K562 (cell line): Measurements from ENCODE around the gene SPIRE1. TPM values are rescaled to one million over a fixed set of nuclear protein-coding genes. Genes with fewer than 3 reads are reported as not detected.

ENCODE experiments used
- ATAC-seq: fragments of 200-7000 bp; cut with Tn5 transposase; 3 replicates; pipeline ENCODE4 v1.9.1; 2020; ENCODE audit warnings: moderate library complexity
- BruUV-seq: library from RNA; stranded (reverse); fragments of 400-500 nt; replicated peaks from 2 replicates; lab custom pipeline; 2021; lab: Mats Ljungman, UMichigan
- CTCF ChIA-PET: fragments of 300-600 bp; formaldehyde crosslinking; extraction: SDS; loops from one replicate; lab custom pipeline; 2021; ENCODE audit warnings: low intra/inter-chr PET ratio; lab: Yijun Ruan, JAX
- POLR2A ChIA-PET: fragments of 300-600, 350-650 bp; sonication (Branson Sonifier 250); formaldehyde crosslinking; extraction: SDS; loops from one replicate; lab custom pipeline; 2021; ENCODE audit warnings: antibody characterized with exemption, inconsistent platforms; lab: Yijun Ruan, JAX
- DNase-seq, 4 experiments: peaks; one replicate each; pipeline versions ENCODE4 v3.0.0 to v3.0.0-alpha.2; 2011 to 2018; ENCODE audit warnings: low spot score in 3 of 4, mixed read lengths in 3 of 4; ENCODE audit errors: extremely low read depth in 1 of 4
- FAIRE-seq: peaks from 2 replicates; lab custom pipeline; 2011; peaks lifted over from hg19 to GRCh38; lab: Jason Lieb, UNC
- H2AFZ ChIP-seq: 2 replicates; pipeline ENCODE4 v1.6.0; 2011; ENCODE audit warnings: low read depth, low read length, control low read depth, inconsistent platforms
- H3K27ac ChIP-seq: fragments of 200-600 bp; 3 replicates; pipeline ENCODE4 v1.8.0; 2011; ENCODE audit warnings: low read depth, mild to moderate bottlenecking, control low read depth, inconsistent platforms, low read length, moderate library complexity, mixed read lengths; ENCODE audit errors: extremely low read depth
- H3K27me3 ChIP-seq, 2 experiments: fragments of 300-600 bp in 1 of 2; 2 replicates in 1 of 2; 3 replicates in 1 of 2; pipeline versions ENCODE4 v1.6.0 to v1.8.0; 2011; ENCODE audit warnings: inconsistent platforms in 2 of 2, low read length in 2 of 2, mild to moderate bottlenecking in 1 of 2, mixed read lengths in 1 of 2, moderate library complexity in 1 of 2; ENCODE audit not compliant: control insufficient read depth in 2 of 2, insufficient read depth in 2 of 2
- H3K36me3 ChIP-seq: fragments of 300-600 bp; 3 replicates; pipeline ENCODE4 v1.8.0; 2011; ENCODE audit warnings: mild to moderate bottlenecking, low read length, inconsistent platforms; ENCODE audit not compliant: control insufficient read depth, insufficient read depth
- H3K4me1 ChIP-seq, 2 experiments: fragments of 200-600 bp in 1 of 2; replicated peaks in 1 of 2; 2 replicates in 1 of 2; 3 replicates in 1 of 2; pipeline versions ENCODE4 v1.5.1 to v1.8.0; 2011; ENCODE audit warnings: inconsistent platforms in 2 of 2, low read length in 2 of 2, mild to moderate bottlenecking in 1 of 2, mixed read lengths in 1 of 2, moderate library complexity in 1 of 2; ENCODE audit not compliant: control insufficient read depth in 2 of 2, insufficient read depth in 2 of 2
- H3K4me2 ChIP-seq: 2 replicates; pipeline ENCODE4 v1.6.1; 2011; ENCODE audit warnings: low read length, control low read depth, inconsistent platforms, mixed read lengths; ENCODE audit not compliant: insufficient read depth
- H3K4me3 ChIP-seq: fragments of 200-600 bp; sonication (generic), shearing (Covaris generic); 2 replicates; pipeline ENCODE4 v1.5.1; 2016; ENCODE audit warnings: control low read depth, inconsistent platforms
- H3K79me2 ChIP-seq: fragments of 200-600 bp; 3 replicates; pipeline ENCODE4 v1.8.0; 2011; ENCODE audit warnings: low read length, inconsistent platforms; ENCODE audit not compliant: control insufficient read depth, insufficient read depth
- H3K9ac ChIP-seq, 2 experiments: 2 replicates each; pipeline versions ENCODE4 v1.6.0 to v1.6.1; 2011; ENCODE audit warnings: low read depth in 2 of 2, low read length in 2 of 2, control low read depth in 1 of 2, inconsistent platforms in 1 of 2, mild to moderate bottlenecking in 1 of 2, mixed read lengths in 1 of 2; ENCODE audit not compliant: insufficient read depth in 1 of 2
- H3K9me1 ChIP-seq: one replicate; pipeline ENCODE4 v1.6.0; 2011; ENCODE audit warnings: inconsistent platforms, mild to moderate bottlenecking, low read length, moderate library complexity; ENCODE audit not compliant: control insufficient read depth, insufficient read depth
- H3K9me3 ChIP-seq: replicated peaks from 2 replicates; pipeline ENCODE4 v1.5.1; 2011; ENCODE audit warnings: low read depth, low read length, inconsistent platforms; ENCODE audit not compliant: control insufficient read depth, insufficient read depth
- H4K20me1 ChIP-seq: replicated peaks from 2 replicates; pipeline ENCODE4 v1.6.1; 2011; ENCODE audit warnings: low read length, inconsistent platforms, mixed read lengths; ENCODE audit not compliant: control insufficient read depth, insufficient read depth
- ATF1 ChIP-seq, 2 experiments: fragments of 450-650 bp in 1 of 2; IDR thresholded peaks; 2 replicates each; pipeline ENCODE4 v1.6.1; 2016; ENCODE audit warnings: missing compliant biosample characterization in 1 of 2, missing genetic modification characterization in 1 of 2
- ATF3 ChIP-seq, 2 experiments: fragments of 450-650 bp in 1 of 2; sonication (generic) in 1 of 2; formaldehyde crosslinking in 1 of 2; IDR thresholded peaks in 1 of 2; conservative IDR thresholded peaks in 1 of 2; 2 replicates each; pipeline versions ENCODE4 v1.6.1 to v1.8.1; 2016 to 2023; ENCODE audit warnings: mild to moderate bottlenecking in 2 of 2, moderate library complexity in 2 of 2, inconsistent platforms in 1 of 2, missing genetic modification reagents in 1 of 2
- C11orf30 ChIP-seq: fragments of 450-650 bp; IDR thresholded peaks from 2 replicates; pipeline ENCODE4 v1.6.1; 2016; ENCODE audit warnings: low read depth, mild to moderate bottlenecking
- DIDO1 ChIP-seq: fragments of 450-650 bp; IDR thresholded peaks from 2 replicates; pipeline ENCODE4 v1.6.1; 2016; ENCODE audit warnings: low read depth, missing biosample characterization, missing genetic modification characterization
- DMBX1 ChIP-seq: fragments of 250-450 bp; sonication (Bioruptor Pico); IDR thresholded peaks from 2 replicates; pipeline ENCODE4 v1.8.0; 2022; ENCODE audit warnings: inconsistent platforms, mild to moderate bottlenecking, moderate library complexity, borderline replicate concordance
- GATA2 ChIP-seq: sonication (generic); formaldehyde crosslinking; IDR thresholded peaks from 2 replicates; pipeline ENCODE4 v1.4.0; 2020; ENCODE audit warnings: mild to moderate bottlenecking, missing genetic modification reagents
- GTF2A2 ChIP-seq: IDR thresholded peaks from 2 replicates; pipeline ENCODE4 v1.6.1; 2016; ENCODE audit warnings: mild to moderate bottlenecking, missing genetic modification characterization, missing compliant biosample characterization
- KDM2B ChIP-seq: fragments of 250-450 bp; sonication (Bioruptor Pico); IDR thresholded peaks from 2 replicates; pipeline ENCODE4 v1.8.0; 2021; ENCODE audit warnings: mild to moderate bottlenecking, moderate library complexity
- KHSRP ChIP-seq: fragments of 450-650 bp; IDR thresholded peaks from 2 replicates; pipeline ENCODE4 v1.6.1; 2017
- MAZ ChIP-seq, 2 experiments: fragments of 450-650 bp in 1 of 2; sonication (generic) in 1 of 2; formaldehyde crosslinking; IDR thresholded peaks in 1 of 2; conservative IDR thresholded peaks in 1 of 2; 2 replicates each; pipeline versions ENCODE4 v1.4.0 to v1.5.0; 2020; ENCODE audit warnings: mild to moderate bottlenecking in 1 of 2, missing genetic modification reagents in 1 of 2
- MNT ChIP-seq, 2 experiments: fragments of 450-650 bp; conservative IDR thresholded peaks; 2 replicates each; pipeline ENCODE4 v1.6.1; 2017; ENCODE audit warnings: mild to moderate bottlenecking in 2 of 2, moderate library complexity in 2 of 2
- RHOXF2B ChIP-seq: fragments of 250-450 bp; sonication (Bioruptor Pico); conservative IDR thresholded peaks from 2 replicates; pipeline ENCODE4 v1.5.1; 2021
- SETDB1 ChIP-seq: IDR thresholded peaks from one replicate; pipeline ENCODE4 v1.6.1; 2012; ENCODE audit warnings: low read length, control low read depth, inconsistent platforms
- SMAD2 ChIP-seq: fragments of 150-350 bp; IDR thresholded peaks from 2 replicates; pipeline ENCODE4 v1.6.1; 2014; ENCODE audit warnings: low read depth, mild to moderate bottlenecking, low read length
- STAT5B ChIP-seq: fragments of 250-450 bp; sonication (Bioruptor Pico); IDR thresholded peaks from 2 replicates; pipeline ENCODE4 v1.8.0; 2021; ENCODE audit warnings: mild to moderate bottlenecking, inconsistent platforms
- TCF7 ChIP-seq: sonication (generic); IDR thresholded peaks from 2 replicates; pipeline ENCODE4 v1.6.1; 2016; ENCODE audit warnings: antibody characterized with exemption, borderline replicate concordance
- ZNF134 ChIP-seq: fragments of 250-450 bp; sonication (Bioruptor Pico); conservative IDR thresholded peaks from 2 replicates; pipeline ENCODE4 v1.4.0; 2020
- WGBS: fragments of 100-300 bp; shearing (Covaris generic); methylation state at CpG from one replicate; pipeline ENCODE4 v1.1.6; 2016; ENCODE audit warnings: low coverage, mixed read lengths; ENCODE audit not compliant: insufficient coverage; ENCODE audit errors: missing lambda C conversion rate; 5-methylcytosine and 5-hydroxymethylcytosine counted together
- in situ Hi-C: fragments of 300-500 bp; cut with MboI; formaldehyde crosslinking; loops from 4 replicates; pipeline ENCODE4 v1.15.0; 2018; ENCODE audit warnings: inconsistent platforms, mixed read lengths
- intact Hi-C: fragments of 100-400 bp; cut with micrococcal nuclease; formaldehyde crosslinking; loops from 2 replicates; pipeline ENCODE4 v1.14.2; 2022
- polyA plus RNA-seq, 8 experiments: library from polyadenylated mRNA; depleted of rRNA in 4 of 8; stranded (reverse) in 5 of 8; unstranded in 3 of 8; fragments of >200 nt; fragmentation: Nextera tagmentation in 2 of 8; fragmentation: Illumina TruSeq in 1 of 8; extraction: Ambion mirVana in 2 of 8; extraction: Trizol in 1 of 8; gene quantifications; 2 replicates each; pipeline versions ENCODE4 v1.2.1 to v1.2.3, GENCODE V29; 2011 to 2014; ENCODE audit warnings: inconsistent platforms in 1 of 8, missing spikeins in 1 of 8
- total RNA-seq, 7 experiments: library from RNA; depleted of rRNA in 6 of 7; stranded (reverse); fragments of >200 nt in 6 of 7; fragmentation: Illumina TruSeq in 2 of 7; extraction: Trizol in 2 of 7; gene quantifications; 2 replicates each; pipeline versions ENCODE4 v1.2.1 to v1.2.3, GENCODE V29; 2011 to 2021; ENCODE audit warnings: low replicate concordance in 1 of 7
- TF ChIP-seq, protein P1 (sequence below), 3 experiments: IDR thresholded peaks in 2 of 3; conservative IDR thresholded peaks in 1 of 3; 2 replicates each; pipeline ENCODE4 v1.5.1; 2011 to 2012; ENCODE audit warnings: low read length in 3 of 3, mild to moderate bottlenecking in 3 of 3, control low read depth in 2 of 3, improper control_type of control experiment in 1 of 3, inconsistent platforms in 1 of 3, low read depth in 1 of 3, mixed read lengths in 1 of 3, moderate library complexity in 1 of 3; ENCODE audit not compliant: insufficient read depth in 2 of 3

SPIRE1 gene
- total and polyA plus RNA-seq, 9 of the 15 experiments (the other 6 are each of a cell fraction or from before 2014, with no cell fraction given): 2.9 to 14.0 (median 10.2) TPM

- TF ChIP-seq, protein P1, sequence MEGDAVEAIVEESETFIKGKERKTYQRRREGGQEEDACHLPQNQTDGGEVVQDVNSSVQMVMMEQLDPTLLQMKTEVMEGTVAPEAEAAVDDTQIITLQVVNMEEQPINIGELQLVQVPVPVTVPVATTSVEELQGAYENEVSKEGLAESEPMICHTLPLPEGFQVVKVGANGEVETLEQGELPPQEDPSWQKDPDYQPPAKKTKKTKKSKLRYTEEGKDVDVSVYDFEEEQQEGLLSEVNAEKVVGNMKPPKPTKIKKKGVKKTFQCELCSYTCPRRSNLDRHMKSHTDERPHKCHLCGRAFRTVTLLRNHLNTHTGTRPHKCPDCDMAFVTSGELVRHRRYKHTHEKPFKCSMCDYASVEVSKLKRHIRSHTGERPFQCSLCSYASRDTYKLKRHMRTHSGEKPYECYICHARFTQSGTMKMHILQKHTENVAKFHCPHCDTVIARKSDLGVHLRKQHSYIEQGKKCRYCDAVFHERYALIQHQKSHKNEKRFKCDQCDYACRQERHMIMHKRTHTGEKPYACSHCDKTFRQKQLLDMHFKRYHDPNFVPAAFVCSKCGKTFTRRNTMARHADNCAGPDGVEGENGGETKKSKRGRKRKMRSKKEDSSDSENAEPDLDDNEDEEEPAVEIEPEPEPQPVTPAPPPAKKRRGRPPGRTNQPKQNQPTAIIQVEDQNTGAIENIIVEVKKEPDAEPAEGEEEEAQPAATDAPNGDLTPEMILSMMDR (IDR thresholded peaks at IDR 0.05 in 2 of 3, conservative IDR thresholded peaks at IDR 0.05 in 1 of 3; ENCODE audit: insufficient read depth in 2 of 3, low read depth in 1 of 3, low read length in 3 of 3): peak in 1 of 3 experiments; percentile 22; a peak in 2 of 6 replicates
- no peak for TF ChIP-seq DIDO1 (tag)
- TF ChIP-seq ATF1 (CRISPR knock-in tag; IDR thresholded peaks at IDR 0.05): no peak
- TF ChIP-seq ATF1 (tag; IDR thresholded peaks at IDR 0.05): no peak
- no peak for TF ChIP-seq C11orf30
These were observed 53.4 kb downstream of the SPIRE1 start (continued) for GRCh38 chr18:12604445-12605007.

GRCh38 chr18:12599966-12600365, 57.9 kb downstream of the SPIRE1 start:
- intact Hi-C loops (no loop called here), in situ Hi-C loops (no loop called here)
- CTCF ChIA-PET: no interaction called here
- FAIRE-seq (no peak), DNase-seq (no peak), ATAC-seq (no peak)
- Histone ChIP-seq H3K36me3 (no peaks in the 10 kb centered on the region), H3K4me1 (no peaks in the 10 kb centered on the region; a peak in 1 of 5 replicates), H3K9me3 (no peaks in the 10 kb centered on the region), H3K27me3 (no peaks in the 10 kb centered on the region), H3K79me2 (no peaks in the 10 kb centered on the region), H3K4me2 (no peak overlapping the region), H3K9me1 (no peaks in the 10 kb centered on the region), H2AFZ (no peak overlapping the region), H4K20me1 (no peaks in the 10 kb centered on the region), H3K27ac (no peak overlapping the region), H3K4me3 (no peak overlapping the region), H3K9ac (no peak overlapping the region)
- WGBS: 39% methylated on average over 3 of the region's 3 CpGs
- no TSS peak for BruUV-seq
- POLR2A ChIA-PET: interaction anchor here (0.5 kb wide), 1 partner anchor 95 kb away, joined by 4 read pairs; no protein-coding TSS in a partner anchor
- TF ChIP-seq KDM2B (no peak), SETDB1 (no peak), DMBX1 (CRISPR knock-in tag) (no peak), MAZ (CRISPR knock-in tag; conservative IDR thresholded peaks at IDR 0.05 in 1 of 2, IDR thresholded peaks at IDR 0.05 in 1 of 2) (no peak), ZNF134 (CRISPR knock-in tag) (no peak), TCF7 (no peak), RHOXF2B (CRISPR knock-in tag) (no peak), GATA2 (CRISPR knock-in tag) (no peak), MNT (conservative IDR thresholded peaks at IDR 0.05) (no peak), SMAD2 (no peak), KHSRP (no peak), STAT5B (no peak), GTF2A2 (no peak), ATF3 (IDR thresholded peaks at IDR 0.05) (no peak), ATF3 (CRISPR knock-in tag; conservative IDR thresholded peaks at IDR 0.05) (no peak)
